ENCODE measurements around the gene IL1RN. TPM values are rescaled to one million over a fixed set of nuclear protein-coding genes. Genes with fewer than 3 reads are reported as not detected.
A peak's percentile ranks its signal among the peaks of the same experiment; 100 is the strongest.

Gene IL1RN
- total and polyA plus RNA-seq, 2 donors from 2014 or later: 1.3 to 2.1 TPM

DNA sequence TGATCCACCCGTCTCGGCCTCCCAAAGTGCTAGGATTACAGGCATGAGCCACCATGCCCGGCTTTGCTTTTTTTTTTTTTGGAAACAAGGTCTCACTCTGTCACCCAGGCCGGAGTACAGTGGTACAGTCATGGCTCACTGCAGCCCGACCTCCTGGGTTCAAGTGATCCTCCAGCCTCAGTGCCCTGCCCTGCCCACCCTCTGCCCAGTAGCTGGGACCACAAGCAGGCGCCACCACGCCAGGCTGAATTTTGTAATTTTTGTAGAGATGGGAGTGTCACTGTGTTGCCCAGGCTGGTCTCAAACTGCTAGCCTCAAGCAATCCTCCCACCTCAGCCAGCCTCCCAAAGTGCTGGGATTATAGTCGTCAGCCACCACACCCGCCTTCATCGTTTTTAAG lies 34.8 kb downstream of the IL1RN start:
- no peak overlapping the region for H3K9ac ChIP-seq (ENCODE audit: low read length in 3 of 3)
- no peaks in the 10 kb centered on the region for H3K36me3 ChIP-seq (ENCODE audit: control insufficient read depth in 2 of 3, insufficient read depth in 3 of 3, low read length in 3 of 3)
- intact Hi-C loops (cut with DNase I): no loop called here
- DNase-seq (peak in 1 of 5 donors; percentile 37), FAIRE-seq (no peak)
- no peaks in the 10 kb centered on the region for H3K27me3 ChIP-seq (ENCODE audit: control insufficient read depth, insufficient read depth, low read length)
- no peak overlapping the region for H3K4me3 ChIP-seq (ENCODE audit: low read length in 3 of 3)
- no peaks in the 10 kb centered on the region for H3K9me3 ChIP-seq (ENCODE audit: control insufficient read depth in 2 of 3, insufficient read depth in 1 of 3, low read length in 3 of 3)
- TF ChIP-seq, protein P1, sequence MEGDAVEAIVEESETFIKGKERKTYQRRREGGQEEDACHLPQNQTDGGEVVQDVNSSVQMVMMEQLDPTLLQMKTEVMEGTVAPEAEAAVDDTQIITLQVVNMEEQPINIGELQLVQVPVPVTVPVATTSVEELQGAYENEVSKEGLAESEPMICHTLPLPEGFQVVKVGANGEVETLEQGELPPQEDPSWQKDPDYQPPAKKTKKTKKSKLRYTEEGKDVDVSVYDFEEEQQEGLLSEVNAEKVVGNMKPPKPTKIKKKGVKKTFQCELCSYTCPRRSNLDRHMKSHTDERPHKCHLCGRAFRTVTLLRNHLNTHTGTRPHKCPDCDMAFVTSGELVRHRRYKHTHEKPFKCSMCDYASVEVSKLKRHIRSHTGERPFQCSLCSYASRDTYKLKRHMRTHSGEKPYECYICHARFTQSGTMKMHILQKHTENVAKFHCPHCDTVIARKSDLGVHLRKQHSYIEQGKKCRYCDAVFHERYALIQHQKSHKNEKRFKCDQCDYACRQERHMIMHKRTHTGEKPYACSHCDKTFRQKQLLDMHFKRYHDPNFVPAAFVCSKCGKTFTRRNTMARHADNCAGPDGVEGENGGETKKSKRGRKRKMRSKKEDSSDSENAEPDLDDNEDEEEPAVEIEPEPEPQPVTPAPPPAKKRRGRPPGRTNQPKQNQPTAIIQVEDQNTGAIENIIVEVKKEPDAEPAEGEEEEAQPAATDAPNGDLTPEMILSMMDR (IDR thresholded peaks at IDR 0.05; ENCODE audit: borderline replicate concordance, extremely low read depth, insufficient read depth): no peak
- peaks cover 0 to 4% (median 3%) of the 10 kb centered on the region in 3 donors for H3K4me1 ChIP-seq (ENCODE audit: control insufficient read depth in 2 of 3, insufficient read depth in 2 of 3, low read depth in 1 of 3, low read length in 3 of 3)
- H3K27ac ChIP-seq (ENCODE audit: low read depth in 2 of 2, low read length in 2 of 2): no peak overlapping the region

DNA sequence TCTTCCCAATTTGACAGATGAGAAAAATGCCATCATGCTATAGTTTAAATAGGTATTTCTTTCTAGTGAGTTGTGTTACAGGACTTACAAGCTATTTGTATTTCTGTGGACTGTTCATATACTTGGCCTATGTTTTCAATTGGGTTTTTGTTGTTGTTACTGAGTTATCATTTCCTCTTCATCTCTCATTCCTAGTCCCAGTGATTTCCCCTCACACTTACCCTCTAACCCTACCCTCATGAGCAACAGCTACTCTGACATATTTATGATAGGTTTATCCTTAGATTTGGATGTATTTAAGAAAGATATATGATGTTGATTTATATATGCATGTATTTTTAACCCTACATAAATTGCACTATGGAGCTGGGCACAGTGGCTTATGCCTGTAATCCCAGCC lies 35.5 kb downstream of the IL1RN start:
- FAIRE-seq (no peak), DNase-seq (no peak)
- Histone ChIP-seq H3K27ac (ENCODE audit: low read depth in 2 of 2, low read length in 2 of 2) (no peak overlapping the region), H3K36me3 (ENCODE audit: control insufficient read depth in 2 of 3, insufficient read depth in 3 of 3, low read length in 3 of 3) (no peaks in the 10 kb centered on the region), H3K27me3 (ENCODE audit: control insufficient read depth, insufficient read depth, low read length) (no peaks in the 10 kb centered on the region), H3K4me1 (ENCODE audit: control insufficient read depth in 2 of 3, insufficient read depth in 2 of 3, low read depth in 1 of 3, low read length in 3 of 3) (peaks cover 0 to 8% (median 4%) of the 10 kb centered on the region in 3 donors), H3K9ac (ENCODE audit: low read length in 3 of 3) (no peak overlapping the region), H3K9me3 (ENCODE audit: control insufficient read depth in 2 of 3, insufficient read depth in 1 of 3, low read length in 3 of 3) (no peaks in the 10 kb centered on the region), H3K4me3 (ENCODE audit: low read length in 3 of 3) (no peak overlapping the region)
- TF ChIP-seq, protein P1 (IDR thresholded peaks at IDR 0.05; ENCODE audit: borderline replicate concordance, extremely low read depth, insufficient read depth): no peak
- intact Hi-C loops (cut with DNase I): no loop called here

DNA sequence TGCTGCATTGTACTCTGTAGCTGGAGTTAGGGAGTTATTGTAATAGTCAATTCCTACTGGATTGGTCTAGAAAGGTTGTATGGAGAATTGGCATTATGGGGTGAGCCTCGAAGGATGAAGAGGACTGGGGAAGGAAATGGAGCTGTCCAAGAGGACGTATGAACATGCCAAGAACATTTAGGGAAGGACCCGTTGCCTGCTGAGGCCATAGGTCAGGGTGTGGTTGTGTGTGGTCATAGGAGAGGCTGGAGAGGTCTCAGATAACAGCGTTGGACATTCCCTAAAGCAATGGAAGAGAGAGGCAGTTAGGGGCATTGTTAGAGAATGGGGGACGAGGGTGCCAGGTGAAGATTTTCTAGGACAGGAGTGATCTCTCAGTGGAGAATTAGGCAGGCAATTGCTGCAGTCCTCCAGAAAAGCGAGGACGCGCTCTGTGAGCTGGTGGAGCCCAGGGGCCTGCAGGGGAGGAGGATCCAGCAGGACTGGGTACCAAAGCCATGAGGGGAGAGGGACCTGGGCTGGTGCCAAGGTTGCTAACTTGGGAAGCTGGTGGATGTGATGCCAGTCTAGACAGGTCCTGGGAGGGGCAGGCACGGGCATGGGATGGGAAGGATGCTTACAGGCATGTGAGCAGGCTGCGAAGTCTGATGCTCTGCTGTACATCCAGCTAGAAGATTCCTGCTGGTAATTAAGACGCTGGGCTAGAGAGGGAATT lies 37.0 kb downstream of the IL1RN start:
- FAIRE-seq (no peak), DNase-seq (peak in 1 of 5 donors; percentile 55)
- Histone ChIP-seq H3K27me3 (ENCODE audit: control insufficient read depth, insufficient read depth, low read length) (no peaks in the 10 kb centered on the region), H3K4me3 (ENCODE audit: low read length in 3 of 3) (no peak overlapping the region), H3K4me1 (ENCODE audit: control insufficient read depth in 2 of 3, insufficient read depth in 2 of 3, low read depth in 1 of 3, low read length in 3 of 3) (peaks cover 0 to 5% (median 4%) of the 10 kb centered on the region in 3 donors), H3K9me3 (ENCODE audit: control insufficient read depth in 2 of 3, insufficient read depth in 1 of 3, low read length in 3 of 3) (no peaks in the 10 kb centered on the region), H3K27ac (ENCODE audit: low read depth in 2 of 2, low read length in 2 of 2) (no peak overlapping the region), H3K36me3 (ENCODE audit: control insufficient read depth in 2 of 3, insufficient read depth in 3 of 3, low read length in 3 of 3) (no peaks in the 10 kb centered on the region), H3K9ac (ENCODE audit: low read length in 3 of 3) (no peak overlapping the region)
- intact Hi-C loops (cut with DNase I): no loop called here
- TF ChIP-seq, protein P1 (IDR thresholded peaks at IDR 0.05; ENCODE audit: borderline replicate concordance, extremely low read depth, insufficient read depth): no peak

Measured in kidney (tissue), 14 donors.